Endothelial cell of umbilical vein (primary cell): ENCODE results near the gene DCTN4.

Experiments
- EZH2 ChIP-seq: IDR thresholded peaks from 2 replicates; pipeline ENCODE4 v1.6.1; 2012; ENCODE audit warnings: borderline replicate concordance, low read depth, mild to moderate bottlenecking, moderate library complexity, low read length, inconsistent platforms; ENCODE audit not compliant: severe bottlenecking
- GATA2 ChIP-seq: IDR thresholded peaks from 2 replicates; pipeline ENCODE4 v1.7.0; 2011; ENCODE audit warnings: low read depth, mild to moderate bottlenecking, moderate library complexity, mixed read lengths, low read length; ENCODE audit not compliant: insufficient read length, insufficient read depth
- JUN ChIP-seq: IDR thresholded peaks from 2 replicates; pipeline ENCODE4 v1.6.1; 2011; ENCODE audit warnings: borderline replicate concordance, low read depth; ENCODE audit not compliant: insufficient read length, insufficient read depth
- POLR2A ChIP-seq: IDR thresholded peaks from 2 replicates; pipeline ENCODE4 v1.6.1; 2012; ENCODE audit warnings: low read depth, mild to moderate bottlenecking, control low read depth, low read length
- POLR2AphosphoS5 ChIP-seq: IDR thresholded peaks from 2 replicates; pipeline ENCODE4 v1.6.1; 2012; ENCODE audit warnings: low read depth, mild to moderate bottlenecking, control low read depth, low read length, moderate library complexity; ENCODE audit not compliant: insufficient read depth
- TF ChIP-seq, protein P1 (sequence below), 2 donors: IDR thresholded peaks; 1 replicate in 1 of 2; 2 replicates in 1 of 2; pipeline ENCODE4 v1.5.1; 2011; ENCODE audit warnings: low read length in 2 of 2, mild to moderate bottlenecking in 2 of 2, moderate library complexity in 2 of 2, control low read depth in 1 of 2, inconsistent platforms in 1 of 2, low read depth in 1 of 2; ENCODE audit not compliant: insufficient read depth in 1 of 2; ENCODE audit errors: extremely low read depth in 1 of 2
- TF ChIP-seq, protein P2 (sequence below): IDR thresholded peaks from 2 replicates; pipeline ENCODE4 v1.6.1; 2011; ENCODE audit not compliant: insufficient read depth, insufficient read length

DNA sequence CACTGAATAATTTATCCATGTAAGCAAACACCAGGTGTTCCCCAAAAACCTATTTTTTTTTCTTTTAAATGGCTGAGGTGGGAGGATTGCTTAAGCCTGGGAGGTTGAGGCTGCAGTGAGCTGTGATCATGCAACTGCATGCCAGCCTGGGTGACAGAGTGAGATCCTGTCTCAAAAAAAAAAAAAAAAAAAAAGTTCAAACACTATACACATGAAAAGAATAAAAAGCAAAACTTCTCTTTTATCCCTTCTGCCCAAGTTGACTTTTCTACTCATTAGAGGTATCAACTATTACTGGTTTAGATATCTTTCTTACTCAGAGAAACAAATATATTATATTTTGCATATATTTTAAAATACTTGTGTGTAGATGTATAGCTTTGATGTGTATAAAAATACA is 17.8 kb downstream of the DCTN4 start:
- no peak for TF ChIP-seq EZH2
- TF ChIP-seq, protein P1, sequence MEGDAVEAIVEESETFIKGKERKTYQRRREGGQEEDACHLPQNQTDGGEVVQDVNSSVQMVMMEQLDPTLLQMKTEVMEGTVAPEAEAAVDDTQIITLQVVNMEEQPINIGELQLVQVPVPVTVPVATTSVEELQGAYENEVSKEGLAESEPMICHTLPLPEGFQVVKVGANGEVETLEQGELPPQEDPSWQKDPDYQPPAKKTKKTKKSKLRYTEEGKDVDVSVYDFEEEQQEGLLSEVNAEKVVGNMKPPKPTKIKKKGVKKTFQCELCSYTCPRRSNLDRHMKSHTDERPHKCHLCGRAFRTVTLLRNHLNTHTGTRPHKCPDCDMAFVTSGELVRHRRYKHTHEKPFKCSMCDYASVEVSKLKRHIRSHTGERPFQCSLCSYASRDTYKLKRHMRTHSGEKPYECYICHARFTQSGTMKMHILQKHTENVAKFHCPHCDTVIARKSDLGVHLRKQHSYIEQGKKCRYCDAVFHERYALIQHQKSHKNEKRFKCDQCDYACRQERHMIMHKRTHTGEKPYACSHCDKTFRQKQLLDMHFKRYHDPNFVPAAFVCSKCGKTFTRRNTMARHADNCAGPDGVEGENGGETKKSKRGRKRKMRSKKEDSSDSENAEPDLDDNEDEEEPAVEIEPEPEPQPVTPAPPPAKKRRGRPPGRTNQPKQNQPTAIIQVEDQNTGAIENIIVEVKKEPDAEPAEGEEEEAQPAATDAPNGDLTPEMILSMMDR (IDR thresholded peaks at IDR 0.05; ENCODE audit: extremely low read depth in 1 of 2, insufficient read depth in 1 of 2, low read depth in 1 of 2, low read length in 2 of 2): no peak
- TF ChIP-seq GATA2: no peak
- TF ChIP-seq POLR2AphosphoS5: no peak
- no peak for TF ChIP-seq JUN
- TF ChIP-seq, protein P2, sequence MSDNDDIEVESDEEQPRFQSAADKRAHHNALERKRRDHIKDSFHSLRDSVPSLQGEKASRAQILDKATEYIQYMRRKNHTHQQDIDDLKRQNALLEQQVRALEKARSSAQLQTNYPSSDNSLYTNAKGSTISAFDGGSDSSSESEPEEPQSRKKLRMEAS: no peak
- TF ChIP-seq POLR2A: no peak
